Fibroblast of the aortic adventitia (primary cell): ENCODE results near the gene TMEM221. TPM values are rescaled to one million over a fixed set of nuclear protein-coding genes. Genes with fewer than 3 reads are reported as not detected.

ENCODE experiments used
- DNase-seq: peaks from one replicate; pipeline ENCODE4 v3.0.0-alpha.2; 2010; ENCODE audit warnings: low read depth
- H3K4me3 ChIP-seq: 2 replicates; pipeline ENCODE4 v1.5.1; 2011; ENCODE audit warnings: low read depth, mild to moderate bottlenecking, control low read depth, low read length, moderate library complexity
- total RNA-seq: library from RNA; depleted of rRNA; stranded (reverse); fragments of >200 nt; gene quantifications from 2 replicates; pipeline ENCODE4 v1.2.3, GENCODE V29; 2012; ENCODE audit warnings: low replicate concordance
- TF ChIP-seq, protein P1 (sequence below): IDR thresholded peaks from 2 replicates; pipeline ENCODE4 v1.5.1; 2011; ENCODE audit warnings: mild to moderate bottlenecking, low read length, control low read depth, inconsistent platforms; ENCODE audit not compliant: insufficient read depth

Gene TMEM221
- total RNA-seq, 1 donor, result not detected

DNA sequence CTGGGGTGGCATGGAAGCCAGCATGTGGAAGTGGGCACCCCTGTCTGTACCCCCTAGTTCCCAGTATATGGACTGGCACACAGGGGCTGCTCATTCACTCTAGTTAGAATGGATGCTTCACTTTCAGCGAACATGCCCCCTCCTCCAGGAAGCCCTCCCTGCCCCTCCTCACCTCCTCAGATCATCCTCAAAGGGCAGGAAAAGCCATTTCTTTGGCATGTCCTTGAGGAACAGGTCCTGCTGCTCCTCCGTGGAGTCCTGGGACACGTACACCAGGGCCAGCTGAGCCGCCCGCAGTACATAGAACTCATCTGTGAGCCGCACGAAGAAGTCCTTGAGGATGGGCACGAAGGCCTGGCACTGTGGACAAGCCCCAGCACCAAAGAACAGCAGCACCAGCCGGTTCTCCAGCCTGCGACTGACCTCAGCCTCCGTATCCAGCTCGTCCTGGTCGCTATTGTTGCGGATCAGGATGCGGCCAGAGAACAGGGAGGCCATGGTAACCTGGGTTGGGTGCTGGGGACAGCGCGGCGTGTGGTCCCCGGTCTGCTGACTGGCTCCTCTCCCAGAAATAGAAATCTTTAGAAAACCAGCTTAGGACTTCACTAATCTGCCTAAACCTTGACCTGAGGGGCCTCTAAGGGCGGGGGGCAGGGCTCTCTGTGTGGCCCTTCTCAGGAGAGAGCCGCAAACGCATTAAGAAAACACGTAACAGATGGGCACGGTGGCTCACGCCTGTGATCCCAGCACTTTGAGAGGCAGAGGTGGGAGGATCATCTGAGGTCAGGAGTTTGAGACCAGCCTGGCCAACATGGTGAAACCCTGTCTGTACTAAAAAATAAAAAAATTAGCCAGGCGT is 12.1 kb upstream of the TMEM221 start, which contains the start of gene NXNL1:
TSS of gene NXNL1 (minus strand) at position 555 of the 859 bp plus-strand sequence. CDS start at position 498, 57 bp downstream.
- H3K4me3 ChIP-seq, result no peak within 1 kb of the TSS
- TF ChIP-seq, protein P1, sequence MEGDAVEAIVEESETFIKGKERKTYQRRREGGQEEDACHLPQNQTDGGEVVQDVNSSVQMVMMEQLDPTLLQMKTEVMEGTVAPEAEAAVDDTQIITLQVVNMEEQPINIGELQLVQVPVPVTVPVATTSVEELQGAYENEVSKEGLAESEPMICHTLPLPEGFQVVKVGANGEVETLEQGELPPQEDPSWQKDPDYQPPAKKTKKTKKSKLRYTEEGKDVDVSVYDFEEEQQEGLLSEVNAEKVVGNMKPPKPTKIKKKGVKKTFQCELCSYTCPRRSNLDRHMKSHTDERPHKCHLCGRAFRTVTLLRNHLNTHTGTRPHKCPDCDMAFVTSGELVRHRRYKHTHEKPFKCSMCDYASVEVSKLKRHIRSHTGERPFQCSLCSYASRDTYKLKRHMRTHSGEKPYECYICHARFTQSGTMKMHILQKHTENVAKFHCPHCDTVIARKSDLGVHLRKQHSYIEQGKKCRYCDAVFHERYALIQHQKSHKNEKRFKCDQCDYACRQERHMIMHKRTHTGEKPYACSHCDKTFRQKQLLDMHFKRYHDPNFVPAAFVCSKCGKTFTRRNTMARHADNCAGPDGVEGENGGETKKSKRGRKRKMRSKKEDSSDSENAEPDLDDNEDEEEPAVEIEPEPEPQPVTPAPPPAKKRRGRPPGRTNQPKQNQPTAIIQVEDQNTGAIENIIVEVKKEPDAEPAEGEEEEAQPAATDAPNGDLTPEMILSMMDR, result no peak
- no peak for DNase-seq

DNA sequence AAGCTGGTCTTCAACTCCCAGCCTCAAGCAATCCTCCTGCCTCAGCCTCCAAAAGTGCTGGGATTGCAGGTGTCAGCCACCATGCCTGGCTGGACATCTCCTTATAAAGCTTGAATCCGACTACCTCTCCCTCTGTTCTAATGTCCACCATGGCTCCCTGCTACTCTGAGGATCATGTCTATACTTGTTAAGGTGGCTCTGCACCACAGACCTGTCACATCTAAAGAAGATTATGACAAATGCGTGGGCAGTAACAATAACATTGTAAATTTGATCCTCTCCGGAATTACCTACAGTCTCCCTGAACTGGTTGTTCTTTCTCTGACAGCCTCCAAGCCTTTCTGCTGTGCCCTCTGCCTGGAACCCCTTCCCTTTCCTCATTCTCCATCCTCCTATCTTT is 10.5 kb upstream of the TMEM221 start:
- no peak for DNase-seq
- TF ChIP-seq, protein P1, result no peak
- no peak overlapping the region for H3K4me3 ChIP-seq

DNA sequence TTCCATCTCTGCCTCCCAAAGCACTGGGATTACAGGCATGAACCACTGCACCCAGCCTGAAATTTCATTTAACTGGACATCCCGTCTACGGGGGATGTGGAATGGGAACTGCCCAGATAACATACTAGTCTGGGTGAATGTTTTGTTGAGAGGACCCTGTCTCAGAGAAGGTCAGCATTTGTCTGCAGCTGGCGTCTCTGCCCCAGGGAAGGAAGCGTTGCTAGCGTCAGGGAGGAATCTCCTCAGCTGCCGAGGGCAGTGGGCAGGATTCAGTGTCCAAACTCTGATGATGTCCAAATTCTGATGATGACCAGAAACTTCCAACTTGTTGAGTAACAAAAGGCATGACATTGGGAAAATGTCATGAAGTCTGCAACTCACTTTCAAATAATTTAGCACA is 9.1 kb upstream of the TMEM221 start:
- TF ChIP-seq, protein P1, result no peak
- H3K4me3 ChIP-seq, result no peak overlapping the region
- no peak for DNase-seq

DNA sequence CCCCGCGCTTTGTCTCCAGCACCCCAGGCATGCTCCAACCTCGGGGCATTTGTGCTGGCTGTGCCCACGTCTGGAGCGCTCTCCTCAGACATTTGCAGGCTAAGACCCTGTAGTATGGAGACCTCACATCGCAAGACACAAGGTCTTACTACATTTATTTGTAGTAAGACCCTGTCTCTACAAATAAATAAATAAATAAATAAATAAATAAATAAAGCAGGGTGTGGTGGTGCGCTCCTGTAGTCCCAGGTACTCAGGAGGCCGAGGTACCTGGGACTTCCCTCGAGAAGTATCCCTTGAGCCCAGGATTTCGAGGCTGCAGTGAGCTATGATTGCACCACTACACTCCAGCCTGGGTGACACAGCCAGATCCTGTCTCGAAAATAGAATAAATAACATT is 7.7 kb upstream of the TMEM221 start:
- H3K4me3 ChIP-seq, result no peak overlapping the region
- TF ChIP-seq, protein P1, result no peak
- no peak for DNase-seq

DNA sequence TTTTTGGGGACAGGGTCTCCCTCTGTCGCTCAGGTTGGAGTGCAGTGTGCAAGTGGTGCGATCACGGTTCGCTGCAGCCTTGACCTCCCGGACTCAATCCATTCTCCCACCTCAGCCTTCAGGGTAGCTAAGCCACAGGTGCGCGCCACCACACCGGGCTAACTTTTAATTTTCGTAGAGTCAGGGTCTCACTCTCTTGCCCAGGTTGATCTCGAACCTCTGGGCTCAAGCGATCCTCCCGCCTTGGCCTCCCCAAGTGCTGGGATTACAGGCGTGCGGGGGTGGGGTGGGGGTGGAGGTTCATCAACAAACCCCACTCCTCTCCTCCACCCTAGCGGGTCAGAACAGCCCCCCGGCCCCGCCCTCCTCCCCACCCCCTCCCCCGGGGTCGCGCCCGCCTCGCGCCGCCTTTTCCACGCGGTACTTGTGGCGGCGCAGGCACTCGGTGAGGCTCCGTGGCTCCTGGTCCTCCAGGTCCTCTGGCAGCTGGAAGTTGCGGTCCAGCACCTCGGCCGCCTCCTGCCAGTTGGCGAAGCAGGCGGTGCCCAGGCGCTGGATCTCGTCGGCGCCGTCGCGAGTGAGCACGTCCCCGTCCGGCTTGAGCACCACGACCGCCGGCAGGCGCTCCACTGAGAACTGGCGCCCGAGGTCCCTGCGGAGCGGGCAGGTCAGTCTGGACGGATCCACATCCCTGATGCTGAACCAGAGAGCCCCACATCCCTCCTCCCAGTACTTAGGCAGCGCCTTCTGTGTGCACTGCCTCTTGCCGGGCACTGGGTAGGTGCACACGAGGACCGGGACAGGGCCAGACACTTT is 7.0 kb upstream of the TMEM221 start:
- TF ChIP-seq, protein P1, result no peak
- no peak for DNase-seq
- H3K4me3 ChIP-seq, result no peak overlapping the region

DNA sequence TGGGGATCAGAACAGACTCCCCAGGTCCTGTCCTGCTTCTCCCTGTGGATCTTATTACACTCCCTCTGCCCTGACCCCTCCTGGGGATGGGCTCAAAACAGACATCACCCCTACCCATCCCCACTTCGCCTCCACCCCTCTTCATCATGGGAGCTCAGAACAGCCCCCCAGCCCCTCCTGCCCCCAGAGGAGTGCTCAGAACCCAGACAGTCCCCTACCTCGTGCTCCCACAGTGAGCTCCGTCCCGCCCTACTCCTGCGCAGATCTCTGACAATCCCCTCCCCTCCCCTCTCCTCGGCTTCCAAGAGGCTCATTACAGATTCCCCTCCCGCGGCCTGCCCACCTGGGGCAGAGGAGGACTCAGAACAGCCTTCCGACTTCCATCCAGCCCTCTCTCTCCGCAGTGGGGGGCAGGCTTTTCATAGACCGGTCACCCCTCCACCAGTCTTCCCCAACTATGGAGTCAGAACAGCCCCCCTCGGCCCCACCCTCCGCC is 6.2 kb upstream of the TMEM221 start:
- TF ChIP-seq, protein P1, result no peak
- no peak for DNase-seq
- no peak overlapping the region for H3K4me3 ChIP-seq
